ENCODE data around the gene TUBB4A.

The TUBB4A gene

DNA sequence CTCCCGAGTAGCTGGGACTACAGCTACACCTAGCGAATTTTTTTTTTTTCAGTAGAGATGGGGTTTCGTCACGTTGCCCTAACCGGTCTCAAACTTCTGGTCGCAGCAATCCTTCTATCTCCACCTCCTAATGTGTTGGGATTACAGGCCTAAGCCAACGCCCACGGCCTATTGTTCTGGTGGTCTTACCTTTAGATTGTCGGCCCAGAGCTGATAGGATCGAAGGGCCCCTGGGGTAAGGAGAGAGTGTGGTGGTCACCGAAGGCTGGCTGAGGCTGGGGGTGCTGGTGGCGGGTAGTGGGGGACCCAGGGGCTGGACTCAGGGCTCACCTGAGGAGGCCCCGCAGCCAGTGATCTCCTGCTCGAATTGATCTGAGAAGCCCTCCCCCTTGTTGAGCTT is 31.0 kb downstream of the TUBB4A start:
- Histone ChIP-seq H3K4me2 (ENCODE audit: low read depth, low read length, poor library complexity, severe bottlenecking) (no peak overlapping the region), H3K27me3 (ENCODE audit: low read length) (no peaks in the 10 kb centered on the region), H3K9me3 (ENCODE audit: insufficient read depth, low read length) (no peaks in the 10 kb centered on the region), H3K27ac (ENCODE audit: low read depth, low read length) (no peak overlapping the region), H3K9ac (ENCODE audit: low read length) (no peak overlapping the region), H3K4me3 (ENCODE audit: insufficient read depth, low read length, poor library complexity, severe bottlenecking) (no peak overlapping the region), H3K9me2 (replicated peaks; ENCODE audit: insufficient read depth, low read length) (no peaks in the 10 kb centered on the region), H3K36me3 (ENCODE audit: low read length) (no peaks in the 10 kb centered on the region), H4K20me1 (ENCODE audit: low read depth, low read length) (no peaks in the 10 kb centered on the region), H2AFZ (ENCODE audit: low read depth, low read length, severe bottlenecking) (no peak overlapping the region), H3F3A (ENCODE audit: insufficient read depth) (no peaks in the 10 kb centered on the region), H3K79me2 (ENCODE audit: insufficient read depth, low read length) (no peaks in the 10 kb centered on the region)
- TF ChIP-seq, protein P1, sequence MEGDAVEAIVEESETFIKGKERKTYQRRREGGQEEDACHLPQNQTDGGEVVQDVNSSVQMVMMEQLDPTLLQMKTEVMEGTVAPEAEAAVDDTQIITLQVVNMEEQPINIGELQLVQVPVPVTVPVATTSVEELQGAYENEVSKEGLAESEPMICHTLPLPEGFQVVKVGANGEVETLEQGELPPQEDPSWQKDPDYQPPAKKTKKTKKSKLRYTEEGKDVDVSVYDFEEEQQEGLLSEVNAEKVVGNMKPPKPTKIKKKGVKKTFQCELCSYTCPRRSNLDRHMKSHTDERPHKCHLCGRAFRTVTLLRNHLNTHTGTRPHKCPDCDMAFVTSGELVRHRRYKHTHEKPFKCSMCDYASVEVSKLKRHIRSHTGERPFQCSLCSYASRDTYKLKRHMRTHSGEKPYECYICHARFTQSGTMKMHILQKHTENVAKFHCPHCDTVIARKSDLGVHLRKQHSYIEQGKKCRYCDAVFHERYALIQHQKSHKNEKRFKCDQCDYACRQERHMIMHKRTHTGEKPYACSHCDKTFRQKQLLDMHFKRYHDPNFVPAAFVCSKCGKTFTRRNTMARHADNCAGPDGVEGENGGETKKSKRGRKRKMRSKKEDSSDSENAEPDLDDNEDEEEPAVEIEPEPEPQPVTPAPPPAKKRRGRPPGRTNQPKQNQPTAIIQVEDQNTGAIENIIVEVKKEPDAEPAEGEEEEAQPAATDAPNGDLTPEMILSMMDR (IDR thresholded peaks at IDR 0.05; ENCODE audit: insufficient read depth, low read length, poor library complexity, severe bottlenecking): no peak
- no peak for TF ChIP-seq EZH2phosphoT487 (conservative IDR thresholded peaks at IDR 0.05; ENCODE audit: low read length)

DNA sequence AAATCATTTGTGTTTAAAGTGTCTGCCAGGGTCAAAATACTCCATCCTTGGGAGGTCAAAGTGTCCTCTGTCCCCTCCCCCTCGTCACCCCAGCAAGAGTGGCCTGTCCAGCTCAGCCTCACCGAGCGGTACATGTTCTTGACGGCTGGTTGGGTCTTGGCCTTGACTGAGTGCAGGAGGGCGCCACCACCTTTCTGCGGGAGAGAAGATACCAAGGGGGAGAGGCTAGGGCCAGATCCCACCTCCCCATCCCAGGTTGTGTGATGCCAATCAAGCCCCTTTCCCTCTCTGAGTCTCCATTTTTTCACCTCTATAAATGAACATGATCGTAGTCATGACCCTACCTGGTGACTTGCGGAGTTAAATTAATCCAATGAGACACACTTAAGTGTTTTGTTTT is 31.9 kb downstream of the TUBB4A start:
- Histone ChIP-seq H3K36me3 (ENCODE audit: low read length) (no peaks in the 10 kb centered on the region), H2AFZ (ENCODE audit: low read depth, low read length, severe bottlenecking) (no peak overlapping the region), H3K9me3 (ENCODE audit: insufficient read depth, low read length) (no peaks in the 10 kb centered on the region), H3K4me2 (ENCODE audit: low read depth, low read length, poor library complexity, severe bottlenecking) (no peak overlapping the region), H4K20me1 (ENCODE audit: low read depth, low read length) (no peaks in the 10 kb centered on the region), H3K79me2 (ENCODE audit: insufficient read depth, low read length) (no peaks in the 10 kb centered on the region), H3K27me3 (ENCODE audit: low read length) (no peaks in the 10 kb centered on the region), H3K4me3 (ENCODE audit: insufficient read depth, low read length, poor library complexity, severe bottlenecking) (no peak overlapping the region), H3K9ac (ENCODE audit: low read length) (no peak overlapping the region), H3K27ac (ENCODE audit: low read depth, low read length) (no peak overlapping the region), H3K9me2 (replicated peaks; ENCODE audit: insufficient read depth, low read length) (no peaks in the 10 kb centered on the region), H3F3A (ENCODE audit: insufficient read depth) (no peaks in the 10 kb centered on the region)
- TF ChIP-seq, protein P1 (IDR thresholded peaks at IDR 0.05; ENCODE audit: insufficient read depth, low read length, poor library complexity, severe bottlenecking): no peak
- TF ChIP-seq EZH2phosphoT487 (conservative IDR thresholded peaks at IDR 0.05; ENCODE audit: low read length): no peak

DNA sequence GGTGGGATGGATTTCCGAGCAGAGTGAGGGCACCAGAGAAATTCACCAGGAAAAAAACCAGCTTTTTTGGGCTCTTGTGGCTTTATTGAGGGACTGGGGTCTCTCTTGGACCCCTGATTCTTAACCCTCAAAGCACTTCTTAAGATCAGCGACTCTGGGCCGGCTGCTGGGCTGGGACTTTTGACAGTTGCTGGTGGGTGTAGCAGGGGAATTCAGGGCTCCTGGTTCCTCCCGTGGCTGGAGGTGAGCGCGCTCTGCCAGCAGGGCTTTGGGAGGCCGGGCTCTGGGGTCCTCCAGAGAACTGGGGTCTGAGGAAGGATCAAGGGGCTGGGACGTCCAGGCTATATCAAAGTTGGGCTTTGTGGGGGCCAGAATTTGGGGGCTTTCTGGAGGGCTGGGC is 34.7 kb downstream of the TUBB4A start:
- TF ChIP-seq, protein P1 (IDR thresholded peaks at IDR 0.05; ENCODE audit: insufficient read depth, low read length, poor library complexity, severe bottlenecking): no peak
- TF ChIP-seq EZH2phosphoT487 (conservative IDR thresholded peaks at IDR 0.05; ENCODE audit: low read length): no peak
- Histone ChIP-seq H3K27ac (ENCODE audit: low read depth, low read length) (no peak overlapping the region), H2AFZ (ENCODE audit: low read depth, low read length, severe bottlenecking) (no peak overlapping the region), H3K9me2 (replicated peaks; ENCODE audit: insufficient read depth, low read length) (no peaks in the 10 kb centered on the region), H3K4me3 (ENCODE audit: insufficient read depth, low read length, poor library complexity, severe bottlenecking) (no peak overlapping the region), H3K36me3 (ENCODE audit: low read length) (no peaks in the 10 kb centered on the region), H3K27me3 (ENCODE audit: low read length) (no peaks in the 10 kb centered on the region), H3K79me2 (ENCODE audit: insufficient read depth, low read length) (no peaks in the 10 kb centered on the region), H3F3A (ENCODE audit: insufficient read depth) (no peaks in the 10 kb centered on the region), H3K9me3 (ENCODE audit: insufficient read depth, low read length) (no peaks in the 10 kb centered on the region), H4K20me1 (ENCODE audit: low read depth, low read length) (no peaks in the 10 kb centered on the region), H3K4me2 (ENCODE audit: low read depth, low read length, poor library complexity, severe bottlenecking) (no peak overlapping the region), H3K9ac (ENCODE audit: low read length) (no peak overlapping the region)
